Type B pancreatic cell (in vitro differentiated cells): ENCODE data around the gene NPAS1. TPM values are rescaled to one million over a fixed set of nuclear protein-coding genes. Genes with fewer than 3 reads are reported as not detected.

Experiments
- DNase-seq: peaks from one replicate; pipeline ENCODE4 v3.0.0; 2021; ENCODE audit warnings: mixed read lengths; ENCODE audit not compliant: unreplicated experiment; ENCODE audit errors: extremely low spot score
- H3K27ac Mint-ChIP-seq: 2 replicates; pipeline ENCODE4 v1.8.0; 2021; ENCODE audit warnings: mild to moderate bottlenecking, mixed read lengths
- H3K27me3 Mint-ChIP-seq: 2 replicates; pipeline ENCODE4 v1.8.0; 2021; ENCODE audit warnings: mixed read lengths
- H3K36me3 Mint-ChIP-seq: 2 replicates; pipeline ENCODE4 v1.8.0; 2021; ENCODE audit warnings: mixed read lengths
- H3K4me1 Mint-ChIP-seq: one replicate; pipeline ENCODE4 v1.8.0; 2021; ENCODE audit warnings: mixed read lengths; ENCODE audit not compliant: unreplicated experiment
- H3K4me3 Mint-ChIP-seq: 2 replicates; pipeline ENCODE4 v1.8.0; 2021; ENCODE audit warnings: mild to moderate bottlenecking, mixed read lengths
- H3K9me3 Mint-ChIP-seq: 2 replicates; pipeline ENCODE4 v1.8.0; 2021; ENCODE audit warnings: mixed read lengths
- total RNA-seq: library from RNA; stranded (reverse); gene quantifications from 2 replicates; pipeline ENCODE4 v1.2.1, GENCODE V29; 2021; ENCODE audit warnings: low replicate concordance
- TF ChIP-seq, protein P1 (sequence below): fragments of 200-600 bp; sonication (generic); conservative IDR thresholded peaks from 2 replicates; pipeline ENCODE4 v1.5.0; 2021; ENCODE audit warnings: antibody characterized with exemption, mild to moderate bottlenecking

NPAS1 gene
- total RNA-seq, 1 donor from 2014 or later = 3.6 TPM

GRCh38 chr19:46975925-46976782 lies 43.5 kb upstream of the NPAS1 start:
- Mint-ChIP-seq H3K27me3 (no peaks in the 10 kb centered on the region), H3K36me3 (peaks cover 9% of the 10 kb centered on the region), H3K4me3 (peak overlapping the region; percentile 53), H3K27ac (peak overlapping the region; percentile 84), H3K9me3 (no peaks in the 10 kb centered on the region), H3K4me1 (peaks cover 54% of the 10 kb centered on the region)
- no peak for DNase-seq
- TF ChIP-seq, protein P1, sequence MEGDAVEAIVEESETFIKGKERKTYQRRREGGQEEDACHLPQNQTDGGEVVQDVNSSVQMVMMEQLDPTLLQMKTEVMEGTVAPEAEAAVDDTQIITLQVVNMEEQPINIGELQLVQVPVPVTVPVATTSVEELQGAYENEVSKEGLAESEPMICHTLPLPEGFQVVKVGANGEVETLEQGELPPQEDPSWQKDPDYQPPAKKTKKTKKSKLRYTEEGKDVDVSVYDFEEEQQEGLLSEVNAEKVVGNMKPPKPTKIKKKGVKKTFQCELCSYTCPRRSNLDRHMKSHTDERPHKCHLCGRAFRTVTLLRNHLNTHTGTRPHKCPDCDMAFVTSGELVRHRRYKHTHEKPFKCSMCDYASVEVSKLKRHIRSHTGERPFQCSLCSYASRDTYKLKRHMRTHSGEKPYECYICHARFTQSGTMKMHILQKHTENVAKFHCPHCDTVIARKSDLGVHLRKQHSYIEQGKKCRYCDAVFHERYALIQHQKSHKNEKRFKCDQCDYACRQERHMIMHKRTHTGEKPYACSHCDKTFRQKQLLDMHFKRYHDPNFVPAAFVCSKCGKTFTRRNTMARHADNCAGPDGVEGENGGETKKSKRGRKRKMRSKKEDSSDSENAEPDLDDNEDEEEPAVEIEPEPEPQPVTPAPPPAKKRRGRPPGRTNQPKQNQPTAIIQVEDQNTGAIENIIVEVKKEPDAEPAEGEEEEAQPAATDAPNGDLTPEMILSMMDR = no peak

DNA sequence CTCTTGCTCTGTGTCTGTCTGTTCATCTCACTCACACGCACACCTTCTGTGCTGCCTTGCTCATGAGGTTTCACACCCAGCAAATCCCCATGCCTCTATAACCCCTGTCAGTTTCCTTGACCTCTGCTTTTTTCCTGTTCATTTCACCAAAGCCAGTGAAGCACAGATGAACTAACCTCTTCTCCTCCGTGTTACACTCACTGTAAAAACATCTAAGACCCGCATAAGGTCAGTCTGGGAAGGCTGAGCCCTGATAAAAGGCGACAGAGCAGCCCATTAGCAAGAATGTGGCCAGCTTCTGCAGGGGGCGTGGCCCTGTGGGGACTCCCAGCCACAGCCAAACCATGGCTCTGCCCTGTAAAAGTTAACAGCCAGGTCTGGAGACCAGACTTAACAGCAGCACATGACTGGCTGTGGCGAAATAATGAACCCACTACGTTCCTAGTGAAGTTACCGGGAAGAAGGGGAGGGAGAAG lies 42.8 kb upstream of the NPAS1 start:
- Mint-ChIP-seq H3K27me3 (no peaks in the 10 kb centered on the region), H3K4me1 (peaks cover 59% of the 10 kb centered on the region), H3K9me3 (no peaks in the 10 kb centered on the region), H3K36me3 (peaks cover 9% of the 10 kb centered on the region), H3K27ac (peak overlapping the region; percentile 67), H3K4me3 (peak overlapping the region; percentile 23)
- TF ChIP-seq, protein P1 = no peak
- no peak for DNase-seq

DNA sequence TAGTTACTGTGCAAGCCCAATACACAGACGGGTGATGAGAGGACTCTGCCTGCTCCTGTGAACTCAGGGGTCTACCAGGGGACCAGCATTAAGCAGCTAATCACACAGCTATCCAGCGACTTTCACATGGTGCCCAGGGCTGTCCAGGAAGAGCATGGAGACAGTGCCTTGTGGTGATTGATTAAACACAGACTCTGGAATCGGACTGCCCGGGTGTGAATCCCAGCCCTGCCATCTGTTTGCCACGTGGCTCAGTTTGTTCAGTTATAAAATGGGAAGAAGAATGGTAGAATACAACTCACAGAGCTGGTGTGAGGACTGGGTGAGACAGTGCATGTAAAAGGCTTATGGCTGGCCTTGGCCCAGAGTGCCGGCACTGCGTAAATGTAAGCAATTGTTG lies 42.1 kb upstream of the NPAS1 start:
- H3K4me1 Mint-ChIP-seq = peaks cover 55% of the 10 kb centered on the region
- peak overlapping the region; percentile 31 for H3K27ac Mint-ChIP-seq
- H3K27me3 Mint-ChIP-seq = no peaks in the 10 kb centered on the region
- no peaks in the 10 kb centered on the region for H3K9me3 Mint-ChIP-seq
- H3K36me3 Mint-ChIP-seq = peaks cover 9% of the 10 kb centered on the region
- no peak for DNase-seq
- peak overlapping the region; percentile 14 for H3K4me3 Mint-ChIP-seq
- TF ChIP-seq, protein P1 = no peak

- DNase-seq = no peak
- H3K4me3 Mint-ChIP-seq = no peak overlapping the region
- H3K27me3 Mint-ChIP-seq = no peaks in the 10 kb centered on the region
- peak overlapping the region; percentile 31 for H3K27ac Mint-ChIP-seq
- peaks cover 9% of the 10 kb centered on the region for H3K36me3 Mint-ChIP-seq
- no peaks in the 10 kb centered on the region for H3K9me3 Mint-ChIP-seq
- TF ChIP-seq, protein P1 = no peak
- H3K4me1 Mint-ChIP-seq = peaks cover 54% of the 10 kb centered on the region
These were observed 41.3 kb upstream of the NPAS1 start for GRCh38 chr19:46978171-46978869.

- no peaks in the 10 kb centered on the region for H3K9me3 Mint-ChIP-seq
These were observed 40.2 kb upstream of the NPAS1 start for GRCh38 chr19:46979126-46980105.

More at GRCh38 chr19:46979126-46980105, 40.2 kb upstream of the NPAS1 start:
- H3K4me3 Mint-ChIP-seq = no peak overlapping the region
- peaks cover 56% of the 10 kb centered on the region for H3K4me1 Mint-ChIP-seq
- peak overlapping the region; percentile 6 for H3K27ac Mint-ChIP-seq
- H3K36me3 Mint-ChIP-seq = peaks cover 4% of the 10 kb centered on the region
- no peak for DNase-seq
- no peaks in the 10 kb centered on the region for H3K27me3 Mint-ChIP-seq
- TF ChIP-seq, protein P1 = no peak
